Measurements from ENCODE around the gene EHF. TPM values are rescaled to one million over a fixed set of nuclear protein-coding genes. Genes with fewer than 3 reads are reported as not detected.

Gene EHF
- total and polyA plus RNA-seq, 9 of the 15 experiments (the other 6 are each of a cell fraction or from before 2014, with no cell fraction given) = 0.04 to 0.54 (median 0.37) TPM

- POLR2A ChIA-PET = interaction anchor here (0.5 to 1.8 kb wide), 4 partner anchors 10 to 349 kb away, joined by 3 to 9 read pairs (median 4); no protein-coding TSS in a partner anchor
- CTCF ChIA-PET (ENCODE audit: low intra/inter-chr PET ratio) = no interaction called here
- TF ChIP-seq BRD9 (IDR thresholded peaks at IDR 0.05; ENCODE audit: low read depth, partially characterized antibody) (no peak), GATAD2A (IDR thresholded peaks at IDR 0.05) (no peak), TAF1 (IDR thresholded peaks at IDR 0.05; ENCODE audit: control insufficient read depth, extremely low read depth, insufficient read depth, low read length, severe bottlenecking) (no peak), CHCHD3 (CRISPR knock-in tag; IDR thresholded peaks at IDR 0.05) (no peak), EP300 (IDR thresholded peaks at IDR 0.05; ENCODE audit: low read length) (peak; percentile 34; the same call in 1 of the 2 replicates), L3MBTL2 (IDR thresholded peaks at IDR 0.05) (peak; percentile 48; the same call in 1 of the 2 replicates), RCOR1 (IDR thresholded peaks at IDR 0.05; ENCODE audit: borderline replicate concordance in 1 of 2, low read depth in 2 of 2, low read length in 2 of 2) (peak in 1 of 2 experiments; percentile 79; a peak in 1 of 4 replicates), SUPT5H (IDR thresholded peaks at IDR 0.05) (no peak), SRF (CRISPR knock-in tag; IDR thresholded peaks at IDR 0.05) (no peak), ZBTB49 (CRISPR knock-in tag; IDR thresholded peaks at IDR 0.05; ENCODE audit: borderline replicate concordance) (no peak), MXI1 (IDR thresholded peaks at IDR 0.05; ENCODE audit: low read depth, low read length) (no peak), ZNF384 (IDR thresholded peaks at IDR 0.05; ENCODE audit: low read depth, low read length) (no peak), MXD1 (CRISPR knock-in tag; IDR thresholded peaks at IDR 0.05; ENCODE audit: borderline replicate concordance, poor library complexity, severe bottlenecking) (no peak), IRF9 (tag; IDR thresholded peaks at IDR 0.05) (no peak)
Observed at GRCh38 chr11:34650528-34650927, 29.6 kb downstream of the EHF start.

More at GRCh38 chr11:34650528-34650927, 29.6 kb downstream of the EHF start:
- H3K79me2 ChIP-seq (ENCODE audit: control insufficient read depth, insufficient read depth, low read length) = no peaks in the 10 kb centered on the region
- no peaks in the 10 kb centered on the region for H3K27me3 ChIP-seq (ENCODE audit: control insufficient read depth in 2 of 2, insufficient read depth in 2 of 2, low read length in 2 of 2)
- no peaks in the 10 kb centered on the region for H3K9me3 ChIP-seq (replicated peaks; ENCODE audit: control insufficient read depth, insufficient read depth, low read depth, low read length)
- peak; percentile 49 for ATAC-seq
- no peak overlapping the region; the same call in 1 of the 2 replicates for H3K4me2 ChIP-seq (ENCODE audit: insufficient read depth, low read length)
- no TSS peak for BruUV-seq (replicated peaks)
- peak; percentile 26 for FAIRE-seq
- DNase-seq (ENCODE audit: extremely low read depth in 1 of 4, low spot score in 3 of 4) = peak in 2 of 4 experiments; percentile 33 to 65
- no peak overlapping the region for H3K4me3 ChIP-seq
- H3K4me1 ChIP-seq (replicated peaks in 1 of 2; ENCODE audit: control insufficient read depth in 2 of 2, insufficient read depth in 2 of 2, low read length in 2 of 2) = peaks cover 0 to 45% of the 10 kb centered on the region in 2 experiments; a peak in 4 of 5 replicates
- intact Hi-C loops (cut with micrococcal nuclease) = loop anchor here (5.0 kb wide), 1 partner anchor 33 kb away; no protein-coding TSS in a partner anchor
- in situ Hi-C loops (cut with MboI) = loop anchor here (5.0 kb wide), 1 partner anchor 38 kb away; no protein-coding TSS in a partner anchor
- no peaks in the 10 kb centered on the region for H4K20me1 ChIP-seq (replicated peaks; ENCODE audit: control insufficient read depth, insufficient read depth, low read length)
- peak overlapping the region in 1 of 2 experiments; percentile 10; a peak in 1 of 4 replicates for H3K9ac ChIP-seq (ENCODE audit: insufficient read depth in 1 of 2, low read depth in 2 of 2, low read length in 2 of 2)
- no peaks in the 10 kb centered on the region for H3K36me3 ChIP-seq (ENCODE audit: control insufficient read depth, insufficient read depth, low read length)
- 6% methylated on average over 6 of the region's 6 CpGs for WGBS (ENCODE audit: insufficient coverage, low coverage, missing lambda C conversion rate)
- H2AFZ ChIP-seq (ENCODE audit: low read depth, low read length) = peak overlapping the region; percentile 76
- H3K27ac ChIP-seq (ENCODE audit: extremely low read depth, low read depth, low read length) = peak overlapping the region; percentile 65; the same call in 2 of the 3 replicates
- no peaks in the 10 kb centered on the region for H3K9me1 ChIP-seq (ENCODE audit: control insufficient read depth, insufficient read depth, low read length)

Measured in K562 (cell line).